Lung (tissue), 13 donors: ENCODE results near the gene TPM3. TPM values are rescaled to one million over a fixed set of nuclear protein-coding genes. Genes with fewer than 3 reads are reported as not detected.

Experiments
- ATAC-seq: fragments of 200-7000 bp; cut with Tn5 transposase; one replicate; pipeline ENCODE4 v1.9.1; 2020; ENCODE audit warnings: moderate number of reproducible peaks; ENCODE audit not compliant: insufficient read depth, low FRiP score
- DNase-seq, 3 donors: peaks; one replicate each; pipeline ENCODE4 v3.0.0-alpha.2; 2013 to 2017
- H3K27ac ChIP-seq, 2 donors: one replicate each; pipeline ENCODE4 v1.5.1; 2013; ENCODE audit warnings: mild to moderate bottlenecking in 2 of 2, moderate library complexity in 2 of 2, control low read depth in 1 of 2, inconsistent platforms in 1 of 2, low read depth in 1 of 2, low read length in 1 of 2
- H3K27me3 ChIP-seq, 3 donors: one replicate each; pipeline ENCODE4 v1.5.1; 2013; ENCODE audit warnings: low read length in 2 of 3; ENCODE audit not compliant: control insufficient read depth in 3 of 3, insufficient read depth in 3 of 3
- H3K36me3 ChIP-seq, 4 donors: one replicate each; pipeline ENCODE4 v1.5.1; 2013; ENCODE audit warnings: low read length in 4 of 4, mild to moderate bottlenecking in 1 of 4, moderate library complexity in 1 of 4; ENCODE audit not compliant: control insufficient read depth in 4 of 4, insufficient read depth in 4 of 4
- H3K4me1 ChIP-seq, 5 donors: one replicate each; pipeline ENCODE4 v1.5.1; 2013; ENCODE audit warnings: low read length in 5 of 5, mild to moderate bottlenecking in 2 of 5, moderate library complexity in 1 of 5; ENCODE audit not compliant: control insufficient read depth in 5 of 5, insufficient read depth in 5 of 5
- H3K4me3 ChIP-seq: one replicate; pipeline ENCODE4 v1.5.1; 2013; ENCODE audit warnings: mild to moderate bottlenecking, control low read depth, moderate library complexity
- H3K9ac ChIP-seq, 2 donors: one replicate each; pipeline ENCODE4 v1.5.1; 2013; ENCODE audit warnings: low read length in 2 of 2, control low read depth in 1 of 2; ENCODE audit not compliant: insufficient read depth in 1 of 2
- H3K9me3 ChIP-seq, 4 donors: one replicate each; pipeline ENCODE4 v1.5.1; 2013; ENCODE audit warnings: low read length in 3 of 4, mild to moderate bottlenecking in 1 of 4, moderate library complexity in 1 of 4; ENCODE audit not compliant: control insufficient read depth in 4 of 4, insufficient read depth in 3 of 4
- CTCF ChIP-seq: IDR thresholded peaks from 2 replicates; pipeline ENCODE4 v1.5.1; 2012; ENCODE audit warnings: mild to moderate bottlenecking; ENCODE audit errors: control extremely low read depth, extremely low read depth
- WGBS, 2 donors: extraction: QIAGEN DNeasy Blood & Tissue Kit; methylation state at CpG; one replicate each; pipeline ENCODE4 v1.1.7; 2013; 5-methylcytosine and 5-hydroxymethylcytosine counted together
- polyA plus RNA-seq, 2 donors: library from polyadenylated mRNA; stranded (reverse); fragments of 200-250 nt; gene quantifications; one replicate each; pipeline ENCODE4 v1.2.1, GENCODE V29; 2013
- small RNA-seq: library from RNA; depleted of rRNA; stranded (forward); fragments of <200 nt; gene quantifications from one replicate; pipeline ENCODE3, GENCODE V24; 2014; ENCODE audit warnings: low replicate concordance
- total RNA-seq, 2 donors: library from RNA; depleted of rRNA in 1 of 2; stranded (reverse); fragments of >200 nt in 1 of 2; gene quantifications; one replicate each; pipeline ENCODE4 v1.2.1, GENCODE V29; 2014 to 2021
- donor health status: control.
- donor health status: control.
- donor health status: Bipolar disorder and iron deficiency.
- donor health status: healthy.
- donor health status: DM: yes; HTN: yes; CAD: no.

Gene TPM3
- total and polyA plus RNA-seq, 4 donors = 164 to 482 (median 306) TPM

- Histone ChIP-seq H3K9ac (no peak overlapping the region), H3K9me3 (no peaks in the 10 kb centered on the region), H3K36me3 (no peaks in the 10 kb centered on the region), H3K4me3 (no peak overlapping the region), H3K27ac (no peak overlapping the region), H3K4me1 (no peaks in the 10 kb centered on the region), H3K27me3 (no peaks in the 10 kb centered on the region)
- TF ChIP-seq CTCF = no peak
- 84 to 89% methylated on average over 5 of the region's 5 CpGs for WGBS, 2 donors
- no peak for DNase-seq
- no peak for ATAC-seq
Measured at GRCh38 chr1:154117642-154118041, 74.3 kb downstream of the TPM3 start.

- Histone ChIP-seq H3K9ac (no peak overlapping the region), H3K36me3 (no peaks in the 10 kb centered on the region), H3K4me3 (no peak overlapping the region), H3K9me3 (no peaks in the 10 kb centered on the region), H3K27ac (no peak overlapping the region), H3K27me3 (no peaks in the 10 kb centered on the region), H3K4me1 (no peaks in the 10 kb centered on the region)
- WGBS, 2 donors = 35 to 41% methylated on average over 1 of the region's 1 CpG
- peak in 2 of 3 donors; percentile 21 to 27 for DNase-seq
- TF ChIP-seq CTCF = no peak
- no peak for ATAC-seq
Measured at GRCh38 chr1:154115180-154115579, 76.7 kb downstream of the TPM3 start.

Small RNA genes within 50 kb of the gene (small RNA-seq; reads per million reads assigned to genes)
- gene MIR190B = 7.6 reads per million, percentile 95 among the genes with 10 or more reads in this experiment

Other genes with a start within 250 kb of the TPM3 start
- gene DENND4B, start 245.4 kb downstream of the TPM3 start, total RNA-seq = 10 to 100 TPM; 40.5 to 84.7 TPM
- 10 to 100 TPM; 57.2 to 61.6 TPM for gene DENND4B, start 245.4 kb downstream of the TPM3 start, polyA plus RNA-seq
- 10 to 100 TPM; 17.7 to 48.7 TPM for gene CRTC2, start 233.5 kb downstream of the TPM3 start, total RNA-seq
- 10 to 100 TPM; 41.9 to 43.2 TPM for gene CRTC2, start 233.5 kb downstream of the TPM3 start, polyA plus RNA-seq
- 100 to 1,000 TPM in 1 of 2 donors, 10 to 100 TPM in 1; 73.4 to 141 TPM for gene SLC39A1, start 228.6 kb downstream of the TPM3 start, total RNA-seq
- 100 to 1,000 TPM; 103 to 247 TPM for gene SLC39A1, start 228.6 kb downstream of the TPM3 start, polyA plus RNA-seq
- 10 to 100 TPM; 13.6 to 21.8 TPM for gene CREB3L4, start 224.2 kb downstream of the TPM3 start, total RNA-seq
- 10 to 100 TPM in 1 of 2 donors, 1 to 10 TPM in 1; 9.5 to 13.7 TPM for gene CREB3L4, start 224.2 kb downstream of the TPM3 start, polyA plus RNA-seq
- gene JTB, start 214.4 kb downstream of the TPM3 start, total RNA-seq = 100 to 1,000 TPM; 105 to 146 TPM
- 100 to 1,000 TPM; 206 to 230 TPM for gene JTB, start 214.4 kb downstream of the TPM3 start, polyA plus RNA-seq
- gene RAB13, start 205.8 kb downstream of the TPM3 start, total RNA-seq = 100 to 1,000 TPM in 1 of 2 donors, 10 to 100 TPM in 1; 54.6 to 105 TPM
- 100 to 1,000 TPM; 171 to 229 TPM for gene RAB13, start 205.8 kb downstream of the TPM3 start, polyA plus RNA-seq
- gene RPS27, start 201.3 kb downstream of the TPM3 start, total RNA-seq = 1,000 to 10,000 TPM; 1,333 to 1,488 TPM
- 1,000 to 10,000 TPM; 5,278 to 9,554 TPM for gene RPS27, start 201.3 kb downstream of the TPM3 start, polyA plus RNA-seq
- gene NUP210L, start 37.0 kb downstream of the TPM3 start, total RNA-seq = under 1 TPM; 0.09 to 0.26 TPM
- under 1 TPM; 0.03 to 0.08 TPM for gene NUP210L, start 37.0 kb downstream of the TPM3 start, polyA plus RNA-seq
- 1 to 10 TPM; 3.2 to 5.4 TPM for gene CFAP141, start 14.2 kb upstream of the TPM3 start, total RNA-seq
- gene CFAP141, start 14.2 kb upstream of the TPM3 start, polyA plus RNA-seq = 1 to 10 TPM; 3.7 to 8.4 TPM
- 100 to 1,000 TPM; 126 to 147 TPM for gene UBAP2L, start 28.9 kb upstream of the TPM3 start, total RNA-seq
- gene UBAP2L, start 28.9 kb upstream of the TPM3 start, polyA plus RNA-seq = 10 to 100 TPM; 67.3 to 84.2 TPM
- 10 to 100 TPM; 42.7 to 86.8 TPM for gene HAX1, start 80.5 kb upstream of the TPM3 start, total RNA-seq
- 100 to 1,000 TPM in 1 of 2 donors, 10 to 100 TPM in 1; 92.2 to 168 TPM for gene HAX1, start 80.5 kb upstream of the TPM3 start, polyA plus RNA-seq
- gene AQP10, start 129.0 kb upstream of the TPM3 start, total RNA-seq = under 1 TPM; 0.31 to 0.64 TPM
- 1 to 10 TPM in 1 of 2 donors, under 1 TPM in 1; 0.28 to 1.4 TPM for gene AQP10, start 129.0 kb upstream of the TPM3 start, polyA plus RNA-seq
- gene ATP8B2, start 133.4 kb upstream of the TPM3 start, total RNA-seq = 10 to 100 TPM; 43.7 to 45.1 TPM
- 10 to 100 TPM; 10.3 to 21.4 TPM for gene ATP8B2, start 133.4 kb upstream of the TPM3 start, polyA plus RNA-seq
- 10 to 100 TPM; 33.2 to 79.7 TPM for gene IL6R, start 213.2 kb upstream of the TPM3 start, total RNA-seq
- gene IL6R, start 213.2 kb upstream of the TPM3 start, polyA plus RNA-seq = 10 to 100 TPM; 12.3 to 30.8 TPM